SH-SY5Y (cell line): ENCODE measurements around the gene SAMD4A.

Experiments
- GATA2 ChIP-seq: IDR thresholded peaks from 2 replicates; pipeline ENCODE4 v1.6.1; 2011; ENCODE audit warnings: mild to moderate bottlenecking, low read depth, low read length
- GATA3 ChIP-seq: IDR thresholded peaks from 2 replicates; pipeline ENCODE4 v1.6.1; 2011; ENCODE audit warnings: low read depth, mild to moderate bottlenecking, low read length, moderate library complexity

DNA sequence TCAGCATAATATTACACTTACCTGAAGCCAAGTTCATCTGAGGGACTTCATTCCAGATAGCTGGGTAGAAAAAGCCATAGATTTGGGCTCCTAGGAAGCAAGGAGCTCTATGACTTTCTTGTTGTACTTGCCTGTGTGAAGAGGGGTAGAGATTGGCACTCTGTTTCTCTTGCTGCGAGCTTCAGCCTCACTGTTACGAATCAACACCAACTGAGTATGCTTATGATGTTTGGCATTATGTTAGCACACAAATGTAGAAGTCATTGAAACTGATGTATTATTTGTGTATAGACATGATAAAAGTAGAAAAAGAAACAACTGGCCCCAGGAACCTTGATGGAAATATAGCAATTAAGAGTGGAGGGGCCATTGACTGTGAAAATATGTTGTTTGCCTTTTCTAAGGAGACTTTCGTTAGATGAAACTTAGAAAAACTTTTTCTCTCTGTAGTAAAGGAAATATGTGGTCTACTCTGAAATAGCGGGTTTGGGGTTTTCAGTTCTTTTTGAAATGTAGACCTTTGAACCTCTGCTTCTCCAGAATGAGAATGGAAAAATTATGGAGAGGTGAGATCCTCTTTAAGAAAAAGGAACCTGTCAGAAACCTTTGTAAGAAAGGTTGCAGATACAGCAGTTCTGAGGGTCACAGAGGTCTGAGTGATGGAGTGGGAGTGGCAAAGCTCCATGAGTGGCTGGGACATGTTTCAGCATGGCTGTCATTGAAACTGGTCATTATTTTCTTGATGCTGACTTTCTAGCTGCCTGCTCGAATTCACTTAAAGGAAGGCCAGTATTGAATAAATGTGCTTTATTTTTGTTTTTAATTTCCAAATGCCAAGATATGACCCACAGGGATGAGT is 175.8 kb downstream of the SAMD4A start:
- TF ChIP-seq GATA2: no peak
- no peak for TF ChIP-seq GATA3
